AG20443 (cell line): ENCODE data around the gene WWOX.

Experiments used
- DNase-seq: peaks from one replicate; pipeline ENCODE4 v3.0.0; 2012; ENCODE audit warnings: low spot score, mixed read lengths

Gene WWOX

GRCh38 chr16:79069633-79070032, 970.2 kb downstream of the WWOX start:
- no peak for DNase-seq

GRCh38 chr16:79071424-79071823, 972.0 kb downstream of the WWOX start:
- DNase-seq, result no peak

DNA sequence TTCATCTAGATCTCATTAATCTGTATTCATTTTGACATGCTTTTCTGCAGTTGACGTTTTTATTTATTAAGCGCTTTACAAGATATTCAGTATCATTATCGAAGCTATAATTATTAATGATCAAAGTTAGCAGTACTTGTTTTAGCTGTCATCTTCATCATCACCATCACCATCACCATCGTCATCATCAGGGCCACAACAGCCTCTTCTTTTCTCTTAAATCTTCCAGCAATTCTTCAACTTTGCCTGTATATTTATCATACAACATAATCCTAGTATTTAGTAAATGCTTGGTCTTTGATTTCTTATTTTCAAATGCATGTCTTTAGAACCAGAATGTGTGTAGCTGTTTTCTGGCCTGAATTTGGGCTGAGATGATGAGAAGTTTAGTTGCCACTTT, 973.1 kb downstream of the WWOX start:
- DNase-seq, result no peak

- DNase-seq, result no peak
These were observed 974.1 kb downstream of the WWOX start for GRCh38 chr16:79073566-79073965.

GRCh38 chr16:79074541-79074940, 975.1 kb downstream of the WWOX start:
- no peak for DNase-seq

GRCh38 chr16:79074951-79075350, 975.5 kb downstream of the WWOX start:
- no peak for DNase-seq

- no peak for DNase-seq
These were observed 976.8 kb downstream of the WWOX start for GRCh38 chr16:79076047-79076767.

- no peak for DNase-seq
These were observed 977.9 kb downstream of the WWOX start for GRCh38 chr16:79077346-79077745.

DNA sequence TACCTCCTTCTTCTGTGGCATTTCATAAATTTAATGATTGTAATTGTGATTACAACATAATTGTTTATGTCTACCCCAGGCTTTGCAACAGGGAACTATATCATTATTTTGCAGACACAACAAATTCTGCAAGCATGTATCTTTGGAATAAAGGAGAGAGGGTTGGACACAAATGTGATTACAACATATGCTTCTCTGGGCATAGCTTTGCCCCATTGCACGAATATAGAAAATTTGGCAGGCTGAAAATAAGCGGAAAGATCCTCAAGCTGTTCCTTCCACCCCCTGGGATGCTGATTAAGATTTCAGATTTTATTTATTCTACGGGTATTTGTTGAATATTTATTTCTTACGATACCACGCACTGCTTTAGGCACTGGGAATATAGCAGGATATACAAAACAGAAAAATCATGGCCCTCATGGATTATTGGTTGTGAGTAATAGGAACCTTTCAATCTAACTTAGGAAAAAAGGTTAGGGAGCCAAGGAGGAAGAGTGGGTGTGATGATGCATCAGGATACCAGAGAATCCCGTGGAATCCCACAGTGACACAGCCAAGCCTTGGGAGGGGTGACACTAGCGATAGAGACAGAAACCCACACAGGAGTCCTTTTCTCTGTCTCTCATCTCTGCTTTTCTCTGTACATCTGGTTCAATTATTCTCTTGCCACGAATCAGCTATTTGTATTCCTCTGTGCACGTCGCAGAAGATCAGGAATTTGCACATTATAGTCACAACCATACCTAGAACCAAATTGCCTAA, 980.4 kb downstream of the WWOX start:
- DNase-seq, result no peak

- DNase-seq, result no peak
These were observed 982.0 kb downstream of the WWOX start for GRCh38 chr16:79081297-79082066.

DNA sequence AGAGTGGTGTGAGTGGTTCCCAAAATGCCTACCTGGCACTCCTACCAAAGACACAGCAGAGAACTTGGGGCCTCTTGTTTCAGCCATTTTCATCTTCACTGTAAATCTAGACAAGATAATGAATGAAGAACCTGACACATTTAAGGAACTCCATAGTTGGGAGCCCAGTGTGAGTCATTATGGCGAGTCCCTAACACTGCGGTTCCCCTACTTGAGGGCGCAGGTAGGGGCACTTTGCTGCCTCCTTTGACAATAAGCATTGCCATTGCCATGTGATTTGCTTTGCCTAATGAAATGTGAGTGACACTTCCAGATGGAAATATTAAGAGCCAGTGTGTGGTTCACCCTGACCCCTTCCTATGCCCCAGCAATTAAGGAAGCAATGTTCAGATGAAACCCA, 983.5 kb downstream of the WWOX start:
- no peak for DNase-seq

DNA sequence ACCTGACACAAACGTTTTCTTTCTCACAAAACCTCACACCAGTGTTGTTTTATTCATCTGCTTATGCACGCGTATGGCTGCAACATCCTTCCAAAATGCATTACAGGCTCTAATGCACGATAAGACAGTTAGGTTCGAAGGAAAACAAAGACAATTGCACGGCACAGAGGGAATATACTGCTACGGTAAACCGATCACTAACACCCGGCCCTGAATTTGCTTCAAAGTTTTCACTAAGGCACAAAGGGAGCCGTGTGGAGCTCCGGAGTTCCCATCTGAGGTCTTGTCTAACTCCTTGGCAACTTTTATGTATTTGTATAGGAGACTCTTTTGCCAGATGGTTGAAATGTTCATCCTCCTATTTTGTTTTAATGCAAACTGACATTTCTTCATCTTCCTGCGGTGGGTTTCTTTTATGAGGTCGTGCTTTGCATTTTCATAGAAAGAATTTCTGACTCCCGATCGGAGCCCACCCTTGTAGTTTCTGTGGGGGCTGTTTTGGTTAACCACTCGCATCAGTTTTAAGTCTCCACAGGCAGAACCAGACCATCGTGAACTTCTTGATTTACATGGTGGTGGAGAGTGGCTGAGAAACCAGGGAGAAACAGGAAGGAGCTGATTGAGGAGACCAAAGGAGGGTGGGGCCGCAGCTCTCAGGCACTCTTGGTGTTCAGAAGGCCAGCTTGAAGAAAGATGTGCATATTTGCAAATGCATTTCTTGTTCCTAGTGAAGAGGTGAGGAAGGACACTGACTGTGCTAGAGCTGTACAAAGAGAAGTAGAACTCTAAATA, 984.2 kb downstream of the WWOX start:
- no peak for DNase-seq

DNA sequence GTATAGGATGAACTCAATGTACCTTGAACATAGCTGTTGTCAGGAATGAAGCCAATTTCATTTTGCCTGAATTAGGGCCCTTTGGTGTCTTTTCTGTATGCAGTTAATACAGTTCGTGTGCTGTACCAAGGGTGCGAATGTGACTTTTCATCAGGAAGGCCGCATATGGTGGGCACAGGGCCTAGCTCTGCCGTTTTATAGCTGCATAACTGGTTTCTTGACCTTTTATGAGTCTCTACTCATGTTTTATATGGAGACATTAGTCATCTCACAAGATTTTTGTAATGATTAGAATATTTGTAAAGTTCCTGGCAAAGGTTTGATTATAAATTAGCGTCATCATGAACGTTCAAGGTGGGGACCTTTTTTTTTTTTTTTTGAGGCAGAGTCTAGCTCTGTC, 989.5 kb downstream of the WWOX start:
- DNase-seq, result no peak

GRCh38 chr16:79089735-79090284, 990.4 kb downstream of the WWOX start:
- no peak for DNase-seq

DNA sequence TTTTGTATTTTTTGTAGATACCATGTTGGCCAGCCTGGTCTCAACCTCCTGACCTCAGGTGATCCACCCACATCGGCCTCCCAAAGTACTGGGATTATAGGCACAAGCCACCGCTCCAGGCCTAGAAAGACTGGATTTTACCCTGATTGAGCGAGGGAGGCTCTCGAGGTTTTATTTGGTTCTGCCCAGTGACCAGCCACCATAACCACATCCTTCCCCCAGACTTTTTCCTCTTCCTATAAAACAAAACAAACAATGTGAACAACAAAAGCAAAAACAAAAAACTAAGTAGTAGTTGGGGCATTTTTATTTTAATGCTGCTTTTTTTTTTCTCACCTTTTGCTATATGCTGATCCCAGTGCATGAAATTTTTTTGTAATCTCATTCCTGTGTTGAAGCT, 991.5 kb downstream of the WWOX start:
- DNase-seq, result no peak

DNA sequence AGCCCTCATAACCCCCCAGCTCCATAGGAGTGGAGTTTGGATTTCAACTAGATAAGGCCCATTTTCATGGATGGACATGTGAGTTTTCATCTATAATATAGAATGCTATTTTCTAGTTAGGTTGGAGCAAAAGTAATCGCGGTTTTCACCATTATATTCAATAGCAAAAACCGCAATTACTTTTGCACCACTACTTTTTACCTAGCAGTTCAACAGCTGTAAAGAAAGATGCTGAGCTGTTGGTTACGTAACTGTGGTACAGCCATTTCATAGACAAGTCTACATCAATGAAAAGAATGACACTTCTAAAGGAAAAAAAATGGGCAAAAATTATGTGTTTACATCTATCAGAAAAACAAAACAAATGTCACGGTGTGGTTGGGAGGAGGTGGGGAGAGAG, 993.4 kb downstream of the WWOX start:
- no peak for DNase-seq

DNA sequence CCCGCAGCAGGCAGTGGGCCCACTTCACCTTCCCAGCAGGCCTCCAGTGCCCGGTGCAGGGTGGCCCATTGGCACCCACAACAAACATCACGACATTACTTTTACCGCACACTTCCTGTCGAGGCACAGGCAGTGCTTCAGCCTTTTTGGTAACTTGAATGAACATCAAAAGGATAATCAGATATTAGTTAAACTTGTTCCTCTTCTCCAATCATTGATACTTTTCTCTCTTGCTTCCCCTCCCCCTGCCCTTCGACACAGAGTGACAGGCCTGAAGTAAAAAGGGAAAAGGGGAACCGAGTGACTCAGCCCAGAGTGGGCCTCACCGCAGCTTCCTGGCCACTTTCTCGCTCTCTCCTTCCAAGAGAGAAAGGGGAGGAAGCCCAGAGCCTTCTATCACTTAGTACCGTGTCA, 994.1 kb downstream of the WWOX start:
- DNase-seq, result no peak

- no peak for DNase-seq
These were observed 996.8 kb downstream of the WWOX start for GRCh38 chr16:79096246-79096645.

DNA sequence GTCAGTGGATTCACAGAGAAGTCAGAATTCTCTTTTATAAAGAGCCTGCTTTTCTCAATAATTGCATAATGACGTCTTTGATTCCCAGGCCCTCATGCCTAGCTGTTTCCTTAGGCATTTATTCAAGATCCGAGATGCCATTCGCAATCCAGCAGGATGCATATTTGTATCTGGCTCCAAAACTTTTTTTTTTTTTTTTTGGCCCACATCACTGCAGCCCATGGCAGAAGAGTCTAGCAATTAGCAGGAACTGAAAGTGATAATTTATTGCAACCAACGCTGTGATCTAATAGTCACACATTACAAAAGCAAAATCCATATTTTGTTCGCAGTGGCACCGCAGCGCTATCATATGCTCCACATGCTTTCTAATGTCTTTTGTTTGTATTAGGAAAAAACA, 997.7 kb downstream of the WWOX start:
- no peak for DNase-seq

DNA sequence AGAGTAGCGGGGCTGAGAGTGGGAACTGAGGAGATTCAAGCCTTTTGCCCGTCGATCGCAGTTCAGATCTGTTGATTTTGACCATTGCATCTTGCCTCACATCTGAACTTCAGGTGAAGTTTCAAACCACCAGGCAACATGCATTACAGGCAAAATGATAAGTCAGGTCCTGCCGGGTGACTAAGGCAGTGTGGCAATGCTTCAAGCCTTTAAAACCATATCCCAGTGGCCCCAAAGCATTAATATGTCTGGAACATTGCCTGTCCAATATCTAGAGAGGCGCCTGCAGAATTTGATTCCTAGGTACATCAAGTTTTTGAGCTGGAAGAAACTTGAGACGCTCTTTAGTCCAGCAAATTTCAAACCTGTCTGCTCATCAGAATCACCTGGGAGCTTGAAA, 998.3 kb downstream of the WWOX start:
- DNase-seq, result no peak

- DNase-seq, result no peak
These were observed 999.5 kb downstream of the WWOX start for GRCh38 chr16:79098907-79099306.

- no peak for DNase-seq
These were observed 1000.3 kb downstream of the WWOX start for GRCh38 chr16:79099716-79100115.
